ENCODE data around the gene CACHD1.

DNA sequence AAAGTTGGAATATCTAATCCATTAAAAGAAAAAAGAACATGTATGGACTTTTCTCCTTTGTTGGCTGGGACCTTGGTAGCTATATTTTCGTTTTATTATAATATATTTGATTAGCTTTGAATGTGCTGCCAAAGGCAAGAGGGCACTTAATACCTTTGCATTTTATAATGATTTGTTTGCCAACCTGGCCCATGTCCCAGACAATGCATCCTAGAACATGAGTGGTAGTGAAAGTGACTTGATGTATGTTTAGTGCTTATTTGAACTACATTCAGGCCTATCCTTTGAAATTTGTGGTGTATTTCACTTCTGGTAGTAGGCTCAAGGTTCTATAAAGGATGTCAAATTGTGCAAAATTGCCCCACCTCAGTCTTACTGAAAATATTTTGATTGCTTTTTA, 25.9 kb downstream of the CACHD1 start:
- TF ChIP-seq, protein P1, sequence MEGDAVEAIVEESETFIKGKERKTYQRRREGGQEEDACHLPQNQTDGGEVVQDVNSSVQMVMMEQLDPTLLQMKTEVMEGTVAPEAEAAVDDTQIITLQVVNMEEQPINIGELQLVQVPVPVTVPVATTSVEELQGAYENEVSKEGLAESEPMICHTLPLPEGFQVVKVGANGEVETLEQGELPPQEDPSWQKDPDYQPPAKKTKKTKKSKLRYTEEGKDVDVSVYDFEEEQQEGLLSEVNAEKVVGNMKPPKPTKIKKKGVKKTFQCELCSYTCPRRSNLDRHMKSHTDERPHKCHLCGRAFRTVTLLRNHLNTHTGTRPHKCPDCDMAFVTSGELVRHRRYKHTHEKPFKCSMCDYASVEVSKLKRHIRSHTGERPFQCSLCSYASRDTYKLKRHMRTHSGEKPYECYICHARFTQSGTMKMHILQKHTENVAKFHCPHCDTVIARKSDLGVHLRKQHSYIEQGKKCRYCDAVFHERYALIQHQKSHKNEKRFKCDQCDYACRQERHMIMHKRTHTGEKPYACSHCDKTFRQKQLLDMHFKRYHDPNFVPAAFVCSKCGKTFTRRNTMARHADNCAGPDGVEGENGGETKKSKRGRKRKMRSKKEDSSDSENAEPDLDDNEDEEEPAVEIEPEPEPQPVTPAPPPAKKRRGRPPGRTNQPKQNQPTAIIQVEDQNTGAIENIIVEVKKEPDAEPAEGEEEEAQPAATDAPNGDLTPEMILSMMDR (IDR thresholded peaks at IDR 0.05; ENCODE audit: low read depth, low read length), result no peak
- TF ChIP-seq, protein P2, sequence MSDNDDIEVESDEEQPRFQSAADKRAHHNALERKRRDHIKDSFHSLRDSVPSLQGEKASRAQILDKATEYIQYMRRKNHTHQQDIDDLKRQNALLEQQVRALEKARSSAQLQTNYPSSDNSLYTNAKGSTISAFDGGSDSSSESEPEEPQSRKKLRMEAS (IDR thresholded peaks at IDR 0.05; ENCODE audit: low read depth, low read length), result no peak
- no peak for TF ChIP-seq POLR2A (IDR thresholded peaks at IDR 0.05; ENCODE audit: extremely low read depth, insufficient read length)

Measured in NB4 (cell line).